ENCODE measurements around the gene ATAD3B. TPM values are rescaled to one million over a fixed set of nuclear protein-coding genes. Genes with fewer than 3 reads are reported as not detected.

The ATAD3B gene
- polyA plus RNA-seq, 3 donors, result 2.3 to 23.3 (median 2.3) TPM

DNA sequence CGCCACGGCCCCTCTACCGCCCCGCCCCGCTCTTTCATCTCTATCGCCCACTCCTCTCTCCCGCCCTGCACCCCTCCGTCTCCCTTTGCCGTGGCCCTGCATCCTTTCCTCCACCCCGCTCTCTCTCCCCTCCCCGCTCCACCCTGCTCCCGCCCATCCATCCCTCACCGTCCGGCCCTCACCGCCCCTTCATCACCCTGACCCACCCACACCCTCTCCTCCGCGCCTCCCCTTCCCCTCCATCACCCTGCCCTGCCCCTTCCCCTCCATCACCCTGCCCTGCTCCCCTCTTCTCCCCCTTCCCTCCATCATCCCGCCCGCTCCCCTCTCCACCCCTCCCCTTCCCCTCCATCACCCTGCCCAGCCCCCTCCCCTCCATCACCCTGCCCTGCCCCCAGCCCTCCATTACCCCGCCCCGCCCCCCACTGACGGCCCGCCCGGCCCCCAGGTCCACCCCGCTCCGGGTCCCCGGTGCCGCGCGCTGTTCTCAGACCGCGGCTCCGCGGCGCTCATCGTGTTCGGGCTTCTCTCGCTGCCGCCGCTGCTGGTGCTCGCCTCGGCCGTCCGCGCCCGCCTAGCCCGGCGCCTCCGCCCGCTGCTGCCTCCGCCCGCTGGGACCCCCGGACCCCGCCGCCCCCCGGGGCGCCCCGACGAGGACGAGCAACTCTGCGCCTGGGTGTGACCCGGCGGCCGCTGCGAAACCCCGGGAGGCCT is 44.3 kb upstream of the ATAD3B start:
- H3K36me3 Mint-ChIP-seq, result no peaks in the 10 kb centered on the region
- no peak overlapping the region for H2AFZ ChIP-seq (ENCODE audit: insufficient read depth, low read depth, low read length, poor library complexity, severe bottlenecking)

GRCh38 chr1:1427820-1428148 is 43.8 kb upstream of the ATAD3B start:
- Mint-ChIP-seq H3K27me3 (ENCODE audit: low read depth in 3 of 3) (peaks cover 35 to 84% (median 46%) of the 10 kb centered on the region in 3 donors), H3K9me3 (peaks cover 0 to 5% (median 0%) of the 10 kb centered on the region in 7 donors), H3K4me1 (no peaks in the 10 kb centered on the region), H3K36me3 (no peaks in the 10 kb centered on the region), H3K4me3 (no peak overlapping the region), H3K27ac (no peak overlapping the region)
- TF ChIP-seq, protein P1, sequence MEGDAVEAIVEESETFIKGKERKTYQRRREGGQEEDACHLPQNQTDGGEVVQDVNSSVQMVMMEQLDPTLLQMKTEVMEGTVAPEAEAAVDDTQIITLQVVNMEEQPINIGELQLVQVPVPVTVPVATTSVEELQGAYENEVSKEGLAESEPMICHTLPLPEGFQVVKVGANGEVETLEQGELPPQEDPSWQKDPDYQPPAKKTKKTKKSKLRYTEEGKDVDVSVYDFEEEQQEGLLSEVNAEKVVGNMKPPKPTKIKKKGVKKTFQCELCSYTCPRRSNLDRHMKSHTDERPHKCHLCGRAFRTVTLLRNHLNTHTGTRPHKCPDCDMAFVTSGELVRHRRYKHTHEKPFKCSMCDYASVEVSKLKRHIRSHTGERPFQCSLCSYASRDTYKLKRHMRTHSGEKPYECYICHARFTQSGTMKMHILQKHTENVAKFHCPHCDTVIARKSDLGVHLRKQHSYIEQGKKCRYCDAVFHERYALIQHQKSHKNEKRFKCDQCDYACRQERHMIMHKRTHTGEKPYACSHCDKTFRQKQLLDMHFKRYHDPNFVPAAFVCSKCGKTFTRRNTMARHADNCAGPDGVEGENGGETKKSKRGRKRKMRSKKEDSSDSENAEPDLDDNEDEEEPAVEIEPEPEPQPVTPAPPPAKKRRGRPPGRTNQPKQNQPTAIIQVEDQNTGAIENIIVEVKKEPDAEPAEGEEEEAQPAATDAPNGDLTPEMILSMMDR (IDR thresholded peaks at IDR 0.05), result no peak
- H3K27me3 ChIP-seq (ENCODE audit: control insufficient read depth in 2 of 2, insufficient read depth in 2 of 2, low read length in 2 of 2), result peaks cover 0 to 38% of the 10 kb centered on the region in 2 donors
- no peaks in the 10 kb centered on the region for H3K4me1 ChIP-seq (ENCODE audit: control insufficient read depth in 1 of 2, insufficient read depth in 2 of 2, low read length in 2 of 2)
- H3K36me3 ChIP-seq (replicated peaks in 1 of 2; ENCODE audit: control insufficient read depth in 1 of 2, insufficient read depth in 2 of 2, low read length in 2 of 2), result no peaks in the 10 kb centered on the region
- no peaks in the 10 kb centered on the region for H4K20me1 ChIP-seq (ENCODE audit: insufficient read depth, low read length)
- no peak for DNase-seq
- no peak overlapping the region for H3K4me2 ChIP-seq (replicated peaks; ENCODE audit: extremely low read depth, low read length, poor library complexity, severe bottlenecking)
- H3K27ac ChIP-seq (ENCODE audit: low read depth in 1 of 2, low read length in 2 of 2), result no peak overlapping the region
- H3K9me3 ChIP-seq (replicated peaks in 1 of 2; ENCODE audit: control insufficient read depth in 1 of 2, insufficient read depth in 1 of 2, low read length in 2 of 2), result no peaks in the 10 kb centered on the region
- 0% methylated on average over 7 of the region's 22 CpGs for WGBS (ENCODE audit: insufficient coverage)
- intact Hi-C loops (cut with micrococcal nuclease), result no loop called here
- H2AFZ ChIP-seq (ENCODE audit: insufficient read depth, low read depth, low read length, poor library complexity, severe bottlenecking), result no peak overlapping the region
- H3K4me3 ChIP-seq (replicated peaks in 1 of 3; ENCODE audit: low read depth in 2 of 3, low read length in 3 of 3), result no peak overlapping the region
- no peak overlapping the region for H3K9ac ChIP-seq (ENCODE audit: insufficient read depth, low read length, poor library complexity, severe bottlenecking)
- H3K79me2 ChIP-seq (ENCODE audit: insufficient read depth, low read length), result no peaks in the 10 kb centered on the region

More for the DNA sequence above, 44.3 kb upstream of the ATAD3B start:
- H3K27me3 Mint-ChIP-seq (ENCODE audit: low read depth in 3 of 3), result peaks cover 34 to 84% (median 42%) of the 10 kb centered on the region in 3 donors
- H3K4me1 Mint-ChIP-seq, result no peaks in the 10 kb centered on the region
- WGBS (ENCODE audit: insufficient coverage), result 7% methylated on average over 56 of the region's 66 CpGs
- no peak for DNase-seq
- no peak overlapping the region for H3K4me3 ChIP-seq (replicated peaks in 1 of 3; ENCODE audit: low read depth in 2 of 3, low read length in 3 of 3)
- intact Hi-C loops (cut with micrococcal nuclease), result no loop called here
- no peaks in the 10 kb centered on the region for H3K79me2 ChIP-seq (ENCODE audit: insufficient read depth, low read length)
- H3K27me3 ChIP-seq (ENCODE audit: control insufficient read depth in 2 of 2, insufficient read depth in 2 of 2, low read length in 2 of 2), result peaks cover 0 to 36% of the 10 kb centered on the region in 2 donors
- no peaks in the 10 kb centered on the region for H4K20me1 ChIP-seq (ENCODE audit: insufficient read depth, low read length)
- no peaks in the 10 kb centered on the region for H3K4me1 ChIP-seq (ENCODE audit: control insufficient read depth in 1 of 2, insufficient read depth in 2 of 2, low read length in 2 of 2)
- H3K27ac ChIP-seq (ENCODE audit: low read depth in 1 of 2, low read length in 2 of 2), result no peak overlapping the region
- no peak overlapping the region for H3K9ac ChIP-seq (ENCODE audit: insufficient read depth, low read length, poor library complexity, severe bottlenecking)
- TF ChIP-seq, protein P1 (IDR thresholded peaks at IDR 0.05), result no peak
- no peaks in the 10 kb centered on the region for H3K36me3 ChIP-seq (replicated peaks in 1 of 2; ENCODE audit: control insufficient read depth in 1 of 2, insufficient read depth in 2 of 2, low read length in 2 of 2)
- H3K27ac Mint-ChIP-seq, result no peak overlapping the region
- H3K9me3 Mint-ChIP-seq, result peaks cover 0 to 5% (median 0%) of the 10 kb centered on the region in 7 donors
- H3K4me2 ChIP-seq (replicated peaks; ENCODE audit: extremely low read depth, low read length, poor library complexity, severe bottlenecking), result no peak overlapping the region
- H3K9me3 ChIP-seq (replicated peaks in 1 of 2; ENCODE audit: control insufficient read depth in 1 of 2, insufficient read depth in 1 of 2, low read length in 2 of 2), result no peaks in the 10 kb centered on the region
- H3K4me3 Mint-ChIP-seq, result no peak overlapping the region

Data from CD14-positive monocyte (primary cell).